Colon (tissue), 2 donors: Measurements from ENCODE around the gene PADI4.

Experiments
- FAIRE-seq: peaks from 2 replicates; lab custom pipeline; 2012; peaks lifted over from hg19 to GRCh38; lab: Jason Lieb, UNC
- donor health status: control.
- donor health status: control.

PADI4 gene

GRCh38 chr1:17307946-17308345, at the start of gene PADI4:
Gene PADI4 (plus strand): TSS chr1:17308197. CDS start chr1:17308223, 26 bp downstream.
- FAIRE-seq, result no peak

- FAIRE-seq, result no peak
Measured at GRCh38 chr1:17258758-17259130, 49.3 kb upstream of the PADI4 start.

- no peak for FAIRE-seq
Measured at GRCh38 chr1:17259233-17259873, 48.6 kb upstream of the PADI4 start.

- FAIRE-seq, result no peak
Measured at GRCh38 chr1:17260264-17260663, 47.7 kb upstream of the PADI4 start.

GRCh38 chr1:17260738-17261137, 47.3 kb upstream of the PADI4 start:
- FAIRE-seq, result no peak

GRCh38 chr1:17263936-17264335, 44.1 kb upstream of the PADI4 start:
- FAIRE-seq, result no peak

- no peak for FAIRE-seq
Measured at GRCh38 chr1:17264470-17264869, 43.5 kb upstream of the PADI4 start.

- FAIRE-seq, result no peak
Measured at GRCh38 chr1:17265162-17265561, 42.8 kb upstream of the PADI4 start.

- FAIRE-seq, result no peak
Measured at GRCh38 chr1:17265950-17266349, 42.0 kb upstream of the PADI4 start.

GRCh38 chr1:17270891-17271765, 36.9 kb upstream of the PADI4 start:
- FAIRE-seq, result no peak

GRCh38 chr1:17272066-17272465, 35.9 kb upstream of the PADI4 start:
- no peak for FAIRE-seq

- FAIRE-seq, result no peak
Measured at GRCh38 chr1:17272646-17273045, 35.4 kb upstream of the PADI4 start.

- FAIRE-seq, result no peak
Measured at GRCh38 chr1:17273096-17273495, 34.9 kb upstream of the PADI4 start.

GRCh38 chr1:17274186-17275170, 33.5 kb upstream of the PADI4 start:
- FAIRE-seq, result no peak

GRCh38 chr1:17276568-17276967, 31.4 kb upstream of the PADI4 start:
- FAIRE-seq, result no peak

GRCh38 chr1:17277511-17278159, 30.4 kb upstream of the PADI4 start:
- no peak for FAIRE-seq

- no peak for FAIRE-seq
Measured at GRCh38 chr1:17278996-17279830, 28.8 kb upstream of the PADI4 start.

GRCh38 chr1:17280436-17280835, 27.6 kb upstream of the PADI4 start:
- FAIRE-seq, result no peak

GRCh38 chr1:17280894-17281293, 27.1 kb upstream of the PADI4 start:
- FAIRE-seq, result no peak

- FAIRE-seq, result no peak
Measured at GRCh38 chr1:17281775-17282181, 26.2 kb upstream of the PADI4 start.

- FAIRE-seq, result no peak
Measured at GRCh38 chr1:17282836-17283235, 25.2 kb upstream of the PADI4 start.
